Stimulated activated CD4-positive, alpha-beta T cell treated with anti-CD3 and anti-CD28 coated beads, TNF-alpha, amount 100 ng/mL, for 4 hours (primary cell): ENCODE data around the gene TMEM42.

Experiments
- DNase-seq, 3 experiments: peaks; one replicate each; pipeline ENCODE4 v3.0.0-alpha.2; 2020; ENCODE audit warnings: low read depth in 3 of 3

TMEM42 gene

DNA sequence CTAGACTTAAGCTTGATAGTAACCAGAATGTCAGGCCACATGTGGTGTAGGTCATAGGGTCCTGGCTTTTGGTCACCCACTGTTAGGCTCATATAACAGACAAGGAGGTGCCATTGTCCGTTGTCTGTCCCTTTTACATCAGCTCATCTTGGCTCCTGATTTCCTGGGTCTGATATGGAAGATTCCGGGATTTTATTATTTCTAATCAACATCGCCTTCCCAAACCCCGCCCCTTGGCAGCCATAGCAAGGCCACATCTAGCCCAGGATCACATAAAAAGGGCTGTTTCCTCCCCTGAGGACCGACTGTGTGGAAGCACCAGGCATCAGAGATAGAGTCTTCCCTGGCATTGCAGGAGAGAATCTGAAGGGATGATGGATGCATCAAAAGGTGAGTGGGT lies 12.6 kb downstream of the TMEM42 start, which contains the start of gene TGM4:
TSS of gene TGM4 (plus strand) at position 301 of the 400 bp plus-strand sequence. CDS start at position 372, 71 bp downstream.
- DNase-seq, result no peak

DNA sequence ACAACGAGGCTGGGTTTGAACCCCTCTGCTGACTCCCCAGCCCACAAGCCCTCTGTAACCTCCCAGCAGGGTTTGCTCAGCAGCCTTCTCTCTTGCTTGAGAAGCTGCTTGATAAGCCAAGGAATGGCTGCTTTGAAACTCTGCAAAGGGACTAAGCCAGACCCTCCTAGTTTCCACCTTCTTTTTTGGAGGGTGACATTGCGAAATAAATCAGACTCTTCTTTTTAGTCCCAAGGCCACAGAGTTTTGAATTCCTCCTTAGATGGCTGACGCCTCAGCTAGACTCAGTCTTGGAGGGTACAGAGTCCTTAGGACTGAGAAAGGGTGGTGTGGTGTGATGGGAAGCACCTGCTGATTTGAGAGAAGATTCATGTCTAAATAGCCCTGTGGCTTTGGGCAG lies 13.9 kb downstream of the TMEM42 start:
- DNase-seq, result no peak

DNA sequence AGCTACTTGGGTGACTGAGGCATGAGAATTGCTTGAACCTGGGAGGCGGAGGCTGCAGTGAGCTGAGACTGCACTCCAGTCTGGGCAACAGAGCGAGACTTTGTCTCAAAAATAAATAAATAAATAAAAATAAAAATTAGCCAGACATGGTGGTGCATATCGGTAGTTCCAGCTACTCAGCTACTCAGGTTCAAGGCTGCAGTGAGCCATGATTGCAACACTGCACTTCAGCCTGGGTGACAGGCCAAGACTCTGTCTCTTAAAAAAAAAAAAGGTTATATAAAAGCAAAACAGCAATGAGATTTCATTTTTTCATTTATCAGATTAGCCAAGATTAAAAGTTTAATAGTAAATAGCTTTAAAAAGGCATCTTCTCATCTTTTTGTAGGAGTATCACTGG lies 15.6 kb downstream of the TMEM42 start:
- DNase-seq, result no peak

DNA sequence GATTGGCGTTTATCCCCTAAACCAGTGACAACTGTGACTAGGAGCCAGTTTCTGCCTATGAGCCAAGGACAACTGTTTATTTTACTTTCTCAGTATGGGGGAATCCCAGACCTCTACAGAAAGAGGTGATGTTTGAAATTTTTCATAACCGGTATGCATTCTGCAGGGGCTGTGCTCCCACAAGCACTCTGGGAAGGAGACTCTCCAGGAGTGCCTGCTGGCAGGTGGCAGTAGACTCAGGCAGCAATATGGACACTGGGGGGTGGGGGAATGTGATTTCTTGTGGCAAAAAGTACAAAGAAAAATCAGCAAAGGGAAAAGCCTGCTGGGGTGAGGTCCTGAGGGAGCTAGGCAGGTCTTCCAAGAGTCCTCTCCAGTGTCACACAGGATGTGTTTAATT lies 18.6 kb downstream of the TMEM42 start:
- no peak for DNase-seq

DNA sequence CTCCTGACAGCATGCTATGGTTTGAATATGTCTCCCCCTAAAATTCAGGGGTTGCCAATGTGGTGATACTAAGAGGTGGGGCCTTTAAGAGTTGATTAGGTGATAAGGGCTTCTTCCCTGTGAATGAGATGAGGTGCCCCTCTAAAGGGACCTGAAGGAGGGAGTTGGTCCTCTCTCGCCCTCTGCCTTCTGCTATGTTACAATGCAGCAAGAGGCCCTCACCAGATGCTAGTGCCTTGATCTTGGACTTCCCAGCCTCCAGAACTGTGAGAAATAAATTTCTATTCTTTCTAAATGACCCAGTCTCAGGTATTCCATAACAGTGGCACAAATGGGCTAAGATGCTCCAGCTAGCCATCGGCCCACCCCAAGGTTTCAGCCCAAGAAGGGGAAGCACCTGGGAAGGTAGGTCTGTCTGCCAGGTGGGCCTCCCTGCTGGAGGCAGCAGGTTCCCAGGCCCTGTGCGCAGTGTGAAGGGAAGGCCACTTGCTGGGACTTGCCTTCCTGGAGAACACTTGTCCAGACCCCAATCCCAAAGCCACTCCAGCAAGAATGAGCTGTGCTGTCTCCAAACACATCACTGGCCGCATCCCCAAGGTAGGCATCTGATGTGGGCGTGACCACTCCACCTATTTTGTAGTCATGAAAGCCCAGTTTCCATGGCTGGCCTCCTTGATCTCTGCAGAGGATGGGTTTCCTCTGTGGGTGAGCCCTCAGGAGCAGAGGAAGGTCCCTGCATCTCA lies 21.7 kb downstream of the TMEM42 start:
- no peak for DNase-seq

DNA sequence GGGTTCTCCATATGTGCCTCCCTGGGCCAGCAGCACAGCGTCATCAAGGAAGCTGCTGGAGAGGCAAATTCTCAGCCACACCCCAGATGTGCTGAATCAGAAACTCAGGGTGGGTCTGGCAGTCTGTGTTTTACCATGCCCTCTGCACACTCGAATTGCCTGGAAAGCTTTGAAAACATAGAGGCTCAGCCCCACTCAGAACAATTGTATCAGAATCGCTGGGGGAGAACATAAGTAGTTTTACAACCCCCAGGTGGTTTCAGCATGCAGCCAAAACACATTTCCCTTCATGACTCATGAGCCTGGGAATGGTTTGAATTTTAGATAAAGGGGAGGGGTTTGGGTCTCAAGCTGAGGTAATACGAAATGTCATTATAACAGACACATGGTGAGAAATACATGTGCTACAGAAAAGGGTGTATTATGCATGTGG lies 22.3 kb downstream of the TMEM42 start:
- no peak for DNase-seq

DNA sequence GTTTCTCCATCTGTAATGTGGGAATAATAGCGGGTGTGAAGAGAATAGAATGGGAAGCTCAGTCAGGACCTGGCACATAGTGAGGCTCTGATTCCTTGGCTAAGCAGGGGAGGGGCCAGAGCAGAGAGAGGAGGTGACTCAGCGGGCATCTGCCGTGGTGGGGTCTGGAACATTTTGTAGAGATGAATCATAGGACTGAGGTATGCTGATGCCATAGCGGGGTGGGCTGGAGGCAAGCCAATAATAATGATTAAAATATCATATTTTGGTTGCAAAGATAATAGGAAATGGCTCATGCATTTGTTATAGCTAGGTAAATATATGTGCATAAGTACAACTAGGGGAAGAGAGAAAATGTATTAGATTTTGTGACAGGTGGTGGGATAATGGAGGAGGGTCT lies 23.9 kb downstream of the TMEM42 start:
- no peak for DNase-seq

DNA sequence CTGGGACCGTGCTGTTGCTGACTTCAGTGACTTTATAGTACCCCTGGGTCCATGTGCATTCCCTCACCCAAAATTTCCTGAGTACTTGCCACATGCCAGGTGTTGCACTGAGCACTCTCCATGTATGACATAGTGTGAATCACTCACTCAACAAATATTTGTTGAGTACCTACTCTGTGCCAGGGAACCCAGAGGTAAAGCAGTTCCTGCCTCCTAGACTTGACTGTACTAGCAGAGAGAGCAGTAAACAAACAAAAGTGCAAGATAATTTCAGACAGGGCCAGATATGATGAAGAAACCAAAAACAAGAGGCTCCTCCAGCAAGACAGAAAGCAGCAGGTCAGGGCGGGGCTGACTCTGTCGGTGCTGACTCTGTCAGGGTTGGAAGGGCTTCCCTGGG lies 24.8 kb downstream of the TMEM42 start:
- DNase-seq, result no peak

DNA sequence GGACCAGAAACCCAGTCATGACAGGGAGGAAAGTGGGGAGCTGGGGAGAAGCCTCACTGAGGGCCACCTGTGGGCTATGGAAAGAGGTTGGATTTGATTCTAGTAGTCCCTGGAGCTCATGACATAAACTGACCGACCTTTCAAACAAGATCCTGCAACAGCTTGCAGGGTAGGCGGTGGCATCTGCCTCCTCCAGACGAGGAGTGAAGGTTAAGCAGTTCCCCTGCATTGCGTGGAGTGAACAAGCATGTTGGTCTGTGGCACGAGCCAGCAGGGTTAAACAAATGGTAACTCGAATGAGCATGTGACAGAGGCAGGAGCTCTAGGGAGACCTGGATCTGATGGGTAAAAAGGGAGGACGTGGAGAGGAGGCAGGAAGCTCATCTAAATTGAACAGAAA lies 25.4 kb downstream of the TMEM42 start:
- no peak for DNase-seq

DNA sequence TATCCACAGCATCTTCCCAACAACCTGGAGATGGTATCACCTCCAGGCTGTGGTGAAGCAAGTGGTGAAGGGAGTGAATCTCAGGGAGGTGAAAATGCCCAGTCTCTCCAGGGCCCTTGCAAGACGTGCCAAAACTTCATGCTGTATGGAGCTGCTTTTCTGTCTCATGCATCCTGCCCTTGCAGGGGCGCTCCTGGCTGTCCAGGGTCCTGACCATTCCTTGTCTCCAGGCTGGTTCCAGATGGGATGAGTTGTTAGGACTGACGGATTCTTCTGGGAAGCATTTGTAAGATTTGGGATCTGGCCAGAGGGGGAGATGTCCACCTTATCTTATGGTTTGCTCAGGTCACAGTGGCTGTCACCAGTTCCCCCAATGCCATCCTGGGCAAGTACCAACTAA lies 28.5 kb downstream of the TMEM42 start:
- no peak for DNase-seq

DNA sequence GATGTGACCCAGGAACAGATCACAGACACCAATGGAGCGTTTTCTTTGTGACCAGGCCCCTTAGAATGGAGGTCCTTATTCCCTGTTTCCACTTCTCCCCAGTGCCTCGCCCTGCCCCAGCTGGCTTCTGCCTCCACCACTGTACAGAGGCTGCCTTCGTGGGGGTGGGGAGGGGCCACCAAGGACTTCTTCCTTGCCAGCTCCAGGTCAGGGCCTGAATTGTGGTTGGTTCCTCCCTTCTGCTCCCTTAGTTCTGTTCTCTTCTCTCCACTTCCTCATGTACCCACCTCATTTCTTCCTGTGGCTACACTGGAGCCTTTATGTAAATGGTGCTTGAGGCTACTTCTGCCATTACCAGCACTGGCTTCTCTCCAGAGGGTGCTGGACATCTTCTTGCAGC lies 29.1 kb downstream of the TMEM42 start:
- DNase-seq, result no peak

DNA sequence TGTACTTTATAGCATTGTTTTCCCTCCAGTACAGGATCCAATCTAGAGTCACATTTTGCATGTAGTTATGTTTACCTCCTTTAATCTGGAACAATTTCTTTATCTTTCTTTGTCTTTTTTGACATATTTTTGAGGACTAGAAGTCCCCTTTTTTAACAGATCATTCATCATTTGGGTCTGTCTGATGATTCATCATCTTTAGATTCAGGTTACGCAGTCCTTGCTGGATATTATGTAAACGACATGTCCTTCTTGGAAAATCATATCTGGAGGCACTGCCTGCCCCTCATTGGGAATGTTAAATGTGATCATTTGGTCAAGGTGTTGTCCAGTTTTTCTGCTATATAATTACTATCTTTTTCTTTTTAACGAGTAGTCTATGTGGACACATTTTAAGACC lies 31.0 kb downstream of the TMEM42 start:
- no peak for DNase-seq

DNA sequence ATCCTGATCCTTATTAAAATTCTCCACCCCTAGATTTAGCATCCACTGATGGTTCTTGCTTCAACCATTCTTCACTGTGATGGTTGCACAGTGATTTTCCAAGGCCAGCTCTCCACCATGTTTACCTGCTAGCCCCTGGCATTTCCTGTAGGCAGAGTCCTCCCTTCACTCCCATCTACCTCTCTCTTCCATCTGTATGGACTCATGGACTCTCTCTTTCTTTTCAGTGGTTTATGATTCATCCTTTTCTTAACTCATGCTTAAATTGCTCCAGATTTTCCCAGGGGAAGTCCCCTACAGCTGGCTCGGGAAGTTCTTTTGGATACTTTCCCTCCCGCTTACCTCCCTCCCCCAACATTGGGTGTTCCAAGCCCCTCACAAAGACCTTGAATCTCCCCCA lies 31.4 kb downstream of the TMEM42 start:
- no peak for DNase-seq

DNA sequence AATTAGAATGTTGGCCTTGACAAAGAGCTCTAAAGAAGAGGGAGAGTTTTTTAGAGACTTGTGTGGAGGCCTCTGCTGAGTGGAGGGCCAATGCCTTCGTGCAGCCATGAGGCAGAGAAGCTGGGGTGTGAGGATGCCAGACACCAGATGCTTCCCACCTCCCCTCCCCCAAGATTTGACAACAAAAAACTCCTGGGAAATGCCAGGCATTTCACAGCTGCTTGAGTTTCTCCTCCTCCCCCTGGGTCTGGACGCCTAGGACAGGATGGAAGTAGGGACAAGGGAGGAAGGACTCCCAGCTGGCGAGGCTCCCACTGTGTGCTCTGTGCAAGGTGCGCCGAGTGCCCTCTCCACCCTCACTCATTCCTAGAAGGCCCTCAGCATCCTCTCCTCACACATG lies 32.8 kb downstream of the TMEM42 start:
- no peak for DNase-seq

DNA sequence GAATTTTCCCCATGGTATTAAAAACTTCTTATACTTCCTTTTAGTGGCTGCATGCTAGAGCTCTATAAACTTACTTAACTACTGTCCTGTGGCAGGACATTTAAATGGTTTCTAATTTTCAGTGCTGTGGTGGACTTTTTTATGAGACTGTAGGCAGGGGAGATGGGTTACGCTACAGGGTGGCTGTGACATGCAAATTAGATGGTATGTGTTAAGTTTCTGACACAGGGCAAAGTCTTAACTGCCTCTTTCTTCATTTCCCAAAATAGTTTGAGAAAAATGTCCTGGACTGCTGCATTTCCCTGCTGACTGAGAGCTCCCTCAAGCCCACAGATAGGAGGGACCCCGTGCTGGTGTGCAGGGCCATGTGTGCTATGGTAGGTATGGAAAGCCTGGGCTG lies 34.7 kb downstream of the TMEM42 start:
- DNase-seq, result no peak

DNA sequence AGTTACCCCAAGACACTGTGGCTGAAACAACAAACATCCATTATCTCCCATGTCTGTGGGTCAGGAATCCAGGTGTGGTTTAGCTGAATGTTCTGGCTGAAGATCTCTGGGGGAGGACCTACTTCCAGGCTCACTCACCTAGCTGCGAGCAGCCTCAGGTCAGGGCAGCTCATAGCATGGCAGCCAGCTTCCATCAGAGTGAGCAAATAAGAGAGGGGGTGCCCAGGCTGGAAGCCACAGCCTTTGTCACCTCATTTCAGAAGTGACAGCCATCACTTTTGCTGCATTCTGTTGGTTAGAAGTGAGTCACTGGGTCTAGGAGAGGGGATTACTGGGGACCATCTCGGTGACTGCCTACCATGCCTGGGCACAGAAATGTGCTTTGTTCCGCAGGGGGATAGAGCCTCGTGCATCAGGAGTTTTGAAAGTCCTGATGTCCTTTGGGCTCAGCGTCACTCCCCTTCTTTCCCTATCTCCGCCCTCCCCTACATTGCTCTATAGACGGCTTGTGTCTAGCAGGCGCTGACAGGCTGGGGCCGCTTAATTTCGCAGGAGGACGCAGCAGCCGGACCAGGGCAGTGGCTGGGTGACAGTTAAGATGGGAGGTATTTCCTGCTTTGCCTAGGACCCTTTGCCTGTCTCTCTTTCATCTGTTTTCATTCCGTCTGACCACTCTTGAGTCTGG lies 38.1 kb downstream of the TMEM42 start:
- DNase-seq, result no peak

DNA sequence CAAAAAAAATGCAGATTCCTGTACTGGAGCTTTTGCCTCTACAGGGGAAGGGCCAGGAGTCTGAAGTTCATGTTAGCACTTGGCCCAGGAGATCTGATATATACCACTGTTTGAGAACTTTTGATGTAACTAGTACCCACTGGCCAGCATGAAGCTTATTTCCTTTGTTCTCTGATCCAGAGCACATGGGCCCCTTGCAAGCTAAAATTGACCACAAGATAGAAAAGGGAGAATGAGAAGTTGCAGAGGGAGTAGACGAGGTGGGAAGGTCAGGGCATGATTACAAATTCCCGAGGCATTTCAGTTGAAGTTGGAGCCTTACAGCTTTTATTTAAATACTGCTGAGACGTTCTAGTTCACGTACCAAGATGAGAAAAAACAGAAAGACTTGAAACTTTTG lies 40.9 kb downstream of the TMEM42 start:
- no peak for DNase-seq

DNA sequence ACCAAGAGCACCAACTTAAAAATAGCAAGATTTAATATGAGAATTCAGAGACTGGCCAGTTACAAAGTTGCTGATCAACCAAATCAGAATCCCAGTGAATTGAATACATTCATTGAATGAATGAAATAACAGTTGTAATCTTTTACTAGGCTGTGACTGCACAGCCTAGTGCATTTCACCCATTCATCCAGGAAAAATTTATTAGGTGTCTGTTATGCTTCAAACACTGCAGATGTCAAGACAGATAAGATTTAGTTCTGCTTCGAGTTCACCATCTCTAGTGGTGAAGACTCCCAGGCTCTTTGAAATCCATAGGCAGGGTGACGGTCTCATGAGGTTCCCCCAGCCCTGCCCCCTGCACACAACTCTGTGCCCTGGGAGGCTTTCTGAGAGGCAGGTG lies 41.6 kb downstream of the TMEM42 start:
- DNase-seq, result no peak

DNA sequence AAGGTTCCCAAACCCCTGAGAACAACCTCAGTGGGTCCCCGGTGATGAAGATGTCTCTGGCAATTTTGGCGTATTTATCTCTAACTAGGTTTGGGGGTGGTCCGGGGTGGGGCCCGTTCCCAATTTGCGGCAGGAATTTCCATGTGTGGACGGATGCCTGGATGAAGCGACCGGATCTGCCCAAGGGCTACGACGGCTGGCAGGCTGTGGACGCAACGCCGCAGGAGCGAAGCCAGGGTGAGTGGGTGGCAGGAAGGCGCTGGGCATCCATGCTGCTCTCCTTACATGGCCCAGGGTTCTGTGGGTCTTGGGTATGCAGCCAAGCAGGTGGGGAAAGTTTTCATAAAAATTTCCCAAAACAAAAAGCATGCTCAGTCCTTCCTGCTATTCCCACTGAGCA lies 42.0 kb downstream of the TMEM42 start:
- no peak for DNase-seq

DNA sequence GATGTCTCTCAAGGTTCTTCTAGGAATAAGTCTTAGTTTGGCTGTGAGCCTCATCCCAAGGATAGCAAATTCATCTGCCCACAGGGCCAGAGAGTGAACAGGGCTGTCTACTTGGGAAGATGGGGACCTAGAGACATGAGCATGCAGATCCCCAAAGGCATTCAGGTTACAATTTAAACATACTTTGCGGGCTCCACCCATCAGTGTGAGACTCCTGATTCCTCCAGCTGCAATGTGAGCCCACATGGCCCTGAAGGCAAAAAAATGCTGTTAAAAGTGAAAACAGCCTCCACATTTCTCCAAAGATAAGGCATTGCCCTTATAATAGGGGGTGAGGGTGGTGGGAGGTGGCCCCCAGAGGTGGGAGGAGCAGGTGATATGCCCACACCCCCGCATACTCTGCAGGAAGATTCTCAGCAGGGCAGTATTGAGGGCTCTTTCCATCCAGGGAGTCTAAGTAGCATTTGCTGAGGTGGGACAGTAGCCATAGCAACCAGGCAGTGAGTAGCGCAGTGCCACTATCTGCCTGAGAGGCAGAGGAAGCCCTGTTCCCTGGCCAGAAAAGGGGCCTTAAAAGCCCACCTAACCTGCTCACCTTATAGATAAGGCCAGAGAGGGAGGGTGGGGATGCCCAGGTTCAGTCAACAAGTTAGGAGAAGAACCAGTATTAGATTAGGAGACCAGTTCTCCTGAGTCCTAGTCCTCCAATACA lies 43.9 kb downstream of the TMEM42 start:
- no peak for DNase-seq

DNA sequence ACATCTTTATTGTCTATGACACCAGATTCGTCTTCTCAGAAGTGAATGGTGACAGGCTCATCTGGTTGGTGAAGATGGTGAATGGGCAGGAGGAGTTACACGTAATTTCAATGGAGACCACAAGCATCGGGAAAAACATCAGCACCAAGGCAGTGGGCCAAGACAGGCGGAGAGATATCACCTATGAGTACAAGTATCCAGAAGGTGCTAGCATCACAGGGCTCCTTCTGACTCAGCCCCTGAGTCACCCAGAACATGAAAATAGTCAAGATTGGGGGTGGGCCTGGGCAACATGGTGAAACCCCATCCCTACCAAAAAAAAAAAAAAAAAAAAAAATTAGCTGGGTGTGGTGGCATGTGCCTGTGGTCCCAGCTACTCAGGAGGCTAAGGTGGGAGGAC lies 45.3 kb downstream of the TMEM42 start:
- DNase-seq, result no peak

DNA sequence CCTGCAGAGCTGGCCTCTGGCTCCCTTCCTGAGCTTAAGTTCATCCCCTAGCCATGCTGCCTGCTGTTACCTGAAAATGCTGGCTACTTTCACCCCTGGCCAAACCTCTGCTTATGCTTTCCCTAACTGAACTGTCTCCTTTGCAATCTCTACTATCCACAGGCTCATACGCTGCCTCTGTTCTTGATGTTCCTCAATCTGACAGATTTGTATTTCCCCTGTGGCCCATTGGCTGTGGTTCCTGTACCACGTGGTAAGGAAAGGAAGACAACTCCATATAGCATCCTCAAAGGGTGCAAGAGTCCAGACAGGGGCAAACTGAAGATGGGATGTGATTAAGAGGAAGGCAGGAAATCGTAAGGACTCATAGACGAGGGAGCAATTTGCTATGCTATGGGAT lies 45.9 kb downstream of the TMEM42 start:
- DNase-seq, result no peak

DNA sequence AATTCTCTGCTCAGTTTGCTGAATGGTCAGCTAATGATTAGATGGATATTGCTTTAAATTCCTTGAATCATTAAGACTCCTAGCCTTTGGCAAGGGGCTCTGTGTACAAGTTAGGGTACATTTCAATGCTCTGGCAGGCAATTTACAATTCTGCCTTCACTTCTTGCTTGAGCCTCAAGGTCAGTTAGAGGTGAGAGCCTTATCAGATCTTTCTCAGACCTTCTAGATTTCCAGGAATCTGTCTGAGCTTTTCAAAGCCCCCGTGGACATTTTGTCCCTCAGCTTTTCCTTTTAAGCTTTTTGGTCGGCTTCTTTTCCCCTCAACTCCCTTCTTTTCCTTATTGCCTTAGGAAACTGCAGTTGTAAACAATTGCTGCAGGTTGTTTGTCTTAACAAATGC lies 47.4 kb downstream of the TMEM42 start:
- DNase-seq, result no peak
